HCT116 (cell line): Measurements from ENCODE around the gene LOXL1. TPM values are rescaled to one million over a fixed set of nuclear protein-coding genes. Genes with fewer than 3 reads are reported as not detected.

ENCODE experiments used
- ATAC-seq: fragments of 200-7000 bp; cut with Tn5 transposase; 2 replicates; pipeline ENCODE4 v1.9.1; 2020; ENCODE audit warnings: mild to moderate bottlenecking, moderate library complexity
- BruUV-seq: library from RNA; stranded (reverse); fragments of 400-500 nt; replicated peaks from 2 replicates; lab custom pipeline; 2021; lab: Mats Ljungman, UMichigan
- CTCF ChIA-PET: fragments of 300-600 bp; sonication (Branson Sonifier 250); formaldehyde crosslinking; loops from one replicate; lab custom pipeline; 2021; ENCODE audit warnings: antibody characterized with exemption; lab: Charles Lee
- POLR2A ChIA-PET: fragments of 300-600, 350-600 bp; sonication (Branson Sonifier 250); formaldehyde crosslinking; loops from one replicate; lab custom pipeline; 2021; ENCODE audit warnings: antibody characterized with exemption; lab: Charles Lee
- RAD21 ChIA-PET, 2 experiments: fragments of 300-600 bp; sonication (Branson Sonifier 250); formaldehyde crosslinking; loops; one replicate each; lab custom pipeline; 2023; ENCODE audit warnings: low total read pairs in 2 of 2; ENCODE audit not compliant: uncharacterized antibody in 2 of 2, unreplicated experiment in 2 of 2, low non-redundant PET in 1 of 2; lab: Charles Lee
- DNase-seq: peaks from one replicate; pipeline ENCODE4 v3.0.0-alpha.2; 2010; ENCODE audit warnings: low read depth, low spot score
- H2AFZ ChIP-seq: fragments of 200-600 bp; shearing (Covaris generic), sonication (generic); 2 replicates; pipeline ENCODE4 v1.6.1; 2017; ENCODE audit warnings: low read depth, mixed run types, mixed read lengths, antibody characterized with exemption, low read length; ENCODE audit not compliant: poor library complexity, severe bottlenecking
- H3K27ac ChIP-seq: 2 replicates; pipeline ENCODE4 v1.5.1; 2012; ENCODE audit warnings: low read depth, low read length
- H3K27me3 ChIP-seq: fragments of 200-600 bp; sonication (generic); 2 replicates; pipeline ENCODE4 v1.6.1; 2016; ENCODE audit warnings: mixed run types, low read length, mixed read lengths; ENCODE audit not compliant: insufficient read depth
- H3K36me3 ChIP-seq, 2 experiments: fragments of 200-500 bp in 1 of 2; fragments of 200-600 bp in 1 of 2; sonication (Bioruptor generic) in 1 of 2; sonication (generic) in 1 of 2; 2 replicates each; pipeline versions ENCODE4 v1.5.1 to v1.6.1; 2014 to 2016; ENCODE audit warnings: low read length in 2 of 2, inconsistent platforms in 1 of 2, mixed read lengths in 1 of 2, mixed run types in 1 of 2; ENCODE audit not compliant: insufficient read depth in 2 of 2, control insufficient read depth in 1 of 2
- H3K4me1 ChIP-seq, 2 experiments: fragments of 200-600 bp in 1 of 2; sonication (generic) in 1 of 2; 2 replicates each; pipeline versions ENCODE4 v1.5.1 to v1.6.1; 2012 to 2017; ENCODE audit warnings: low read length in 2 of 2, inconsistent platforms in 1 of 2, mild to moderate bottlenecking in 1 of 2, mixed read lengths in 1 of 2, mixed run types in 1 of 2, moderate library complexity in 1 of 2; ENCODE audit not compliant: insufficient read depth in 2 of 2, control insufficient read depth in 1 of 2
- H3K4me2 ChIP-seq: fragments of 200-600 bp; sonication (generic); 2 replicates; pipeline ENCODE4 v1.6.1; 2017; ENCODE audit warnings: mixed run types, low read length, mixed read lengths
- H3K4me3 ChIP-seq, 2 experiments: fragments of 200-600 bp in 1 of 2; sonication (generic) in 1 of 2; replicated peaks in 1 of 2; 2 replicates each; pipeline ENCODE4 v1.5.1; 2011 to 2016; ENCODE audit warnings: low read length in 2 of 2, control low read depth in 1 of 2, low read depth in 1 of 2, mild to moderate bottlenecking in 1 of 2, mixed read lengths in 1 of 2, mixed run types in 1 of 2
- H3K79me2 ChIP-seq: fragments of 200-600 bp; sonication (generic); 2 replicates; pipeline ENCODE4 v1.6.1; 2017; ENCODE audit warnings: mild to moderate bottlenecking, mixed run types, low read length, moderate library complexity, mixed read lengths; ENCODE audit not compliant: insufficient read depth
- H3K9ac ChIP-seq: fragments of 200-600 bp; sonication (generic); 2 replicates; pipeline ENCODE4 v1.6.1; 2016; ENCODE audit warnings: low read length, mixed read lengths
- H3K9me2 ChIP-seq: fragments of 200-600 bp; sonication (generic), shearing (Covaris generic); 2 replicates; pipeline ENCODE4 v1.6.1; 2017; ENCODE audit warnings: mixed run types, mild to moderate bottlenecking, moderate library complexity; ENCODE audit not compliant: insufficient read depth
- H3K9me3 ChIP-seq, 2 experiments: fragments of 200-500 bp in 1 of 2; fragments of 200-600 bp in 1 of 2; sonication (Bioruptor generic) in 1 of 2; sonication (generic) in 1 of 2; 2 replicates each; pipeline ENCODE4 v1.6.1; 2014 to 2017; ENCODE audit warnings: low read length in 2 of 2, mixed read lengths in 2 of 2, inconsistent platforms in 1 of 2, low read depth in 1 of 2, mild to moderate bottlenecking in 1 of 2, mixed run types in 1 of 2, moderate library complexity in 1 of 2; ENCODE audit not compliant: control insufficient read depth in 1 of 2, insufficient read depth in 1 of 2
- H4K20me1 ChIP-seq: fragments of 200-600 bp; sonication (generic), shearing (Covaris generic); 2 replicates; pipeline ENCODE4 v1.6.1; 2017; ENCODE audit warnings: mixed run types, mild to moderate bottlenecking, moderate library complexity; ENCODE audit not compliant: insufficient read depth
- ATF3 ChIP-seq: IDR thresholded peaks from 2 replicates; pipeline ENCODE4 v1.6.1; 2012
- EGR1 ChIP-seq: IDR thresholded peaks from 2 replicates; pipeline ENCODE4 v1.6.1; 2012; ENCODE audit warnings: low read depth
- ELF1 ChIP-seq: IDR thresholded peaks from 2 replicates; pipeline ENCODE4 v1.6.1; 2012; ENCODE audit warnings: low read depth, borderline replicate concordance
- FOSL1 ChIP-seq: IDR thresholded peaks from 2 replicates; pipeline ENCODE4 v1.6.1; 2012; ENCODE audit warnings: low read depth
- JUND ChIP-seq: IDR thresholded peaks from 2 replicates; pipeline ENCODE4 v1.6.1; 2012
- POLR2A ChIP-seq: IDR thresholded peaks from 2 replicates; pipeline ENCODE4 v1.7.0; 2011; ENCODE audit warnings: borderline replicate concordance; ENCODE audit not compliant: insufficient read depth, insufficient read length; ENCODE audit errors: extremely low read depth
- POLR2AphosphoS5 ChIP-seq: IDR thresholded peaks from 2 replicates; pipeline ENCODE4 v1.6.1; 2011; ENCODE audit warnings: mild to moderate bottlenecking, low read depth, low read length, moderate library complexity
- SIN3A ChIP-seq: IDR thresholded peaks from 2 replicates; pipeline ENCODE4 v1.6.1; 2012; ENCODE audit warnings: low read depth
- SP1 ChIP-seq: IDR thresholded peaks from 2 replicates; pipeline ENCODE4 v1.6.1; 2012; ENCODE audit warnings: low read depth
- SRF ChIP-seq: IDR thresholded peaks from 2 replicates; pipeline ENCODE4 v1.6.1; 2012; ENCODE audit warnings: low read depth
- TCF7L2 ChIP-seq: IDR thresholded peaks from 2 replicates; pipeline ENCODE4 v1.7.0; 2011; ENCODE audit warnings: borderline replicate concordance, inconsistent platforms; ENCODE audit not compliant: insufficient read depth, insufficient read length; ENCODE audit errors: extremely low read depth
- YY1 ChIP-seq: IDR thresholded peaks from 2 replicates; pipeline ENCODE4 v1.6.1; 2011; ENCODE audit warnings: low read length, low read depth, moderate library complexity, mild to moderate bottlenecking; ENCODE audit not compliant: insufficient replicate concordance; ENCODE audit errors: extremely low read depth
- ZBTB33 ChIP-seq: IDR thresholded peaks from 2 replicates; pipeline ENCODE4 v1.6.1; 2011; ENCODE audit warnings: mild to moderate bottlenecking, low read length, moderate library complexity; ENCODE audit not compliant: insufficient replicate concordance; ENCODE audit errors: extremely low read depth
- ZFX ChIP-seq: fragments of 450-650 bp; IDR thresholded peaks from 2 replicates; pipeline ENCODE4 v1.6.1; 2017
- ZNF274 ChIP-seq: fragments of 200-500 bp; sonication (Bioruptor generic); IDR thresholded peaks from 2 replicates; pipeline ENCODE4 v1.6.1; 2014; ENCODE audit warnings: mild to moderate bottlenecking, low read depth, low read length, inconsistent platforms
- intact Hi-C: fragments of 100-400 bp; cut with micrococcal nuclease; formaldehyde crosslinking; loops from 2 replicates; pipeline ENCODE4 v1.10.0; 2022
- total RNA-seq: library from RNA; stranded (reverse); gene quantifications from one replicate; pipeline ENCODE4 v1.2.1, GENCODE V29; 2021; ENCODE audit not compliant: unreplicated experiment

The LOXL1 gene
- total RNA-seq, 1 experiment from 2014 or later = 14.9 TPM

GRCh38 chr15:73983773-73984172 is 57.5 kb downstream of the LOXL1 start:
- no peak for DNase-seq
- H3K4me3 ChIP-seq = no peak overlapping the region
- H3K4me1 ChIP-seq = peaks cover 23 to 44% of the 10 kb centered on the region in 2 experiments
- no peaks in the 10 kb centered on the region for H3K9me3 ChIP-seq
- H3K9ac ChIP-seq = peak overlapping the region; percentile 40; the same call in 1 of the 2 replicates
- TF ChIP-seq SRF (no peak), YY1 (no peak), JUND (no peak), EGR1 (no peak), POLR2A (no peak), ZNF274 (no peak), ATF3 (no peak), ZFX (no peak)
- H2AFZ ChIP-seq = no peak overlapping the region
- no peaks in the 10 kb centered on the region for H3K36me3 ChIP-seq
- intact Hi-C loops = no loop called here
- H3K4me2 ChIP-seq = peak overlapping the region; percentile 77
- H4K20me1 ChIP-seq = no peaks in the 10 kb centered on the region
- H3K27me3 ChIP-seq = no peaks in the 10 kb centered on the region
- H3K79me2 ChIP-seq = no peaks in the 10 kb centered on the region
- ATAC-seq = no peak
- H3K9me2 ChIP-seq = no peaks in the 10 kb centered on the region
- ChIA-PET CTCF (interaction anchor here (0.8 to 2.9 kb wide), 7 partner anchors 9 to 337 kb away, joined by 3 to 27 read pairs (median 6); partner anchors contain the start of gene PML), POLR2A (interaction anchor here (1.2 to 2.2 kb wide), 3 partner anchors 11 to 28 kb away, joined by 5 to 7 read pairs (median 6); partner anchors contain the start of gene PML), RAD21 (interaction anchor here in 1 of 2 experiments (0.9 kb wide), 1 partner anchor 11 kb away, joined by 8 read pairs; no protein-coding TSS in a partner anchor)
- no TSS peak for BruUV-seq
- peak overlapping the region; percentile 52 for H3K27ac ChIP-seq

GRCh38 chr15:73984208-73984979 is 58.1 kb downstream of the LOXL1 start:
- H3K4me3 ChIP-seq = no peak overlapping the region
- CTCF ChIA-PET = interaction anchor here (1.6 to 3.2 kb wide), 2 partner anchors 11 to 52 kb away, joined by 4 to 14 read pairs; no protein-coding TSS in a partner anchor
- TF ChIP-seq SIN3A (no peak), SRF (no peak), YY1 (no peak), FOSL1 (no peak), TCF7L2 (no peak), ZFX (no peak), ELF1 (no peak), ATF3 (no peak), POLR2AphosphoS5 (no peak), ZBTB33 (no peak), SP1 (no peak)
- TF ChIP-seq, all 23 proteins: peak for 0
- no peaks in the 10 kb centered on the region for H3K9me2 ChIP-seq
- no TSS peak for BruUV-seq
- DNase-seq (no peak), ATAC-seq (no peak)
- POLR2A ChIA-PET = interaction anchor here (1.8 kb wide), 1 partner anchor 10 kb away, joined by 7 read pairs; the partner anchor contains the start of gene PML
- no peak overlapping the region for H3K9ac ChIP-seq
- no peak overlapping the region for H3K4me2 ChIP-seq
- RAD21 ChIA-PET = no interaction called here
- H3K36me3 ChIP-seq = no peaks in the 10 kb centered on the region
- H2AFZ ChIP-seq = no peak overlapping the region
- no peaks in the 10 kb centered on the region for H3K79me2 ChIP-seq
- H3K4me1 ChIP-seq = peaks cover 28 to 50% of the 10 kb centered on the region in 2 experiments
- H3K27ac ChIP-seq = peak overlapping the region; percentile 52; the same call in 1 of the 2 replicates
- H4K20me1 ChIP-seq = no peaks in the 10 kb centered on the region
- intact Hi-C loops = no loop called here
- no peaks in the 10 kb centered on the region for H3K9me3 ChIP-seq
- no peaks in the 10 kb centered on the region for H3K27me3 ChIP-seq
